Effector memory CD4-positive, alpha-beta T cell (primary cell): Measurements from ENCODE around the gene PTGES3L.
"Not testable (repeated sequence)": the region's sequence is repeated elsewhere in the genome, so short reads cannot be mapped to it uniquely, and the experiment has no call there.

ENCODE experiments used
- DNase-seq, 3 donors: peaks; one replicate each; pipeline ENCODE4 v3.0.0-alpha.2; 2020
- H3K27ac ChIP-seq: 2 replicates; pipeline ENCODE4 v1.7.0; 2013; ENCODE audit warnings: mild to moderate bottlenecking, low read length, moderate library complexity; ENCODE audit not compliant: insufficient read depth, poor library complexity, severe bottlenecking
- H3K27me3 ChIP-seq: replicated peaks from 2 replicates; pipeline ENCODE4 v1.7.0; 2013; ENCODE audit warnings: mild to moderate bottlenecking, low read length; ENCODE audit not compliant: insufficient read depth, control insufficient read depth, poor library complexity, severe bottlenecking
- H3K36me3 ChIP-seq: 2 replicates; pipeline ENCODE4 v1.7.0; 2013; ENCODE audit warnings: mild to moderate bottlenecking, low read length, moderate library complexity; ENCODE audit not compliant: control insufficient read depth, insufficient read depth
- H3K4me1 ChIP-seq: 2 replicates; pipeline ENCODE4 v1.7.0; 2013; ENCODE audit warnings: low read length, mild to moderate bottlenecking; ENCODE audit not compliant: control insufficient read depth, insufficient read depth, poor library complexity, severe bottlenecking
- H3K4me3 ChIP-seq: 2 replicates; pipeline ENCODE4 v1.7.0; 2013; ENCODE audit warnings: low read length, low read depth, mild to moderate bottlenecking; ENCODE audit not compliant: insufficient read depth, poor library complexity, severe bottlenecking
- H3K9me3 ChIP-seq: 2 replicates; pipeline ENCODE4 v1.7.0; 2013; ENCODE audit warnings: mild to moderate bottlenecking, low read length, moderate library complexity; ENCODE audit not compliant: control insufficient read depth

PTGES3L gene

GRCh38 chr17:42919522-42920077, 60.3 kb downstream of the PTGES3L start:
- H3K4me3 ChIP-seq, H3K36me3 ChIP-seq, H3K27ac ChIP-seq, H3K27me3 ChIP-seq, H3K9me3 ChIP-seq, DNase-seq, H3K4me1 ChIP-seq: not testable (repeated sequence)

GRCh38 chr17:42918902-42919521, 60.9 kb downstream of the PTGES3L start:
- no peaks in the 10 kb centered on the region for H3K9me3 ChIP-seq
- no peak overlapping the region for H3K4me3 ChIP-seq
- H3K36me3 ChIP-seq: no peaks in the 10 kb centered on the region
- no peak overlapping the region for H3K27ac ChIP-seq
- no peak for DNase-seq
- H3K27me3 ChIP-seq: no peaks in the 10 kb centered on the region
- no peaks in the 10 kb centered on the region for H3K4me1 ChIP-seq
